Measurements from ENCODE around the gene IRX4.

The IRX4 gene

DNA sequence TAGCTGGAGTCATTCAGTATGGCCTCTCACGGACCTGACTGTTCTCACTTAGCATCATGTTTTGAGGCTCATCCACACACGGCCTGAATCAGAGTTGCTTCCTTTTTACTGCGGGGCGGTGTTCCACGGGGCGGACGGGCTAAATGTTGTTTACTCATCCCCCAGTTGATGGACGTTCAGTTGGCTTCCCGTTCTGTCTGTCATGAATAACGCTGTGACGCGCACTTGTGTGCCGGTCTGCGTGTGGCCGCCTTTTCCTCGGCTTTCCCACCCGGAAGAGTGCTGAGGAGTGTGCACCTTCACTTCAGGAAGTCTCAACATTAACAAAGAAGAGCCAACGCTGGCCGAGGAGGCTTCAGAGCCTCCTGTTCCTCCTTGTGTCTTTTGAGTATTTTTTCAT is 39.0 kb upstream of the IRX4 start:
- Histone ChIP-seq H3K27me3 (replicated peaks) (no peaks in the 10 kb centered on the region), H3K36me3 (replicated peaks) (no peaks in the 10 kb centered on the region), H3K27ac (no peak overlapping the region), H3K4me3 (ENCODE audit: low read depth, low read length) (no peak overlapping the region)
- TF ChIP-seq, protein P1, sequence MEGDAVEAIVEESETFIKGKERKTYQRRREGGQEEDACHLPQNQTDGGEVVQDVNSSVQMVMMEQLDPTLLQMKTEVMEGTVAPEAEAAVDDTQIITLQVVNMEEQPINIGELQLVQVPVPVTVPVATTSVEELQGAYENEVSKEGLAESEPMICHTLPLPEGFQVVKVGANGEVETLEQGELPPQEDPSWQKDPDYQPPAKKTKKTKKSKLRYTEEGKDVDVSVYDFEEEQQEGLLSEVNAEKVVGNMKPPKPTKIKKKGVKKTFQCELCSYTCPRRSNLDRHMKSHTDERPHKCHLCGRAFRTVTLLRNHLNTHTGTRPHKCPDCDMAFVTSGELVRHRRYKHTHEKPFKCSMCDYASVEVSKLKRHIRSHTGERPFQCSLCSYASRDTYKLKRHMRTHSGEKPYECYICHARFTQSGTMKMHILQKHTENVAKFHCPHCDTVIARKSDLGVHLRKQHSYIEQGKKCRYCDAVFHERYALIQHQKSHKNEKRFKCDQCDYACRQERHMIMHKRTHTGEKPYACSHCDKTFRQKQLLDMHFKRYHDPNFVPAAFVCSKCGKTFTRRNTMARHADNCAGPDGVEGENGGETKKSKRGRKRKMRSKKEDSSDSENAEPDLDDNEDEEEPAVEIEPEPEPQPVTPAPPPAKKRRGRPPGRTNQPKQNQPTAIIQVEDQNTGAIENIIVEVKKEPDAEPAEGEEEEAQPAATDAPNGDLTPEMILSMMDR (IDR thresholded peaks at IDR 0.05; ENCODE audit: low read depth, low read length, missing control alignments): no peak
- no peak for DNase-seq
- in situ Hi-C loops (cut with HindIII; ENCODE audit: low pct_ligation_motif_present, low sequenced_read_pairs): no loop called here

DNA sequence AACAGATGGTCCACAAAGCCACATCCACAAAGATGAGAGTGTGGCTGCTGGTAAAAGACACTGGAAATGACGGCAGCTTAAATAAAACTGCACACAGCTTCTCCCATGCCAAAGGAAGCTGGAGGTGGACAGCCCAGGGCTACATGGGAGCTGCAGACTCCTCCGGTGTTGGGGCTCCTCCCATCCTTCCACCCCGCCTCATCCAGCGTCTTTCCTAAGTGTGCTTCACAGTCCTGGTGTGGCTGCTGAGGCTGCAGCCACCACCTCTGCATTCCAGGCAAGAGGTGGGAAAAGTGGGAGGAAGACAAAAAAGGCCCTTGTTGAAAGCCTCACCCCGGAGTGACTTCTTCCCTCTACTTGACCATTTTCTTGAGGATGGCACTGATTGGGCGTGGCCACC is 37.0 kb upstream of the IRX4 start:
- H3K27me3 ChIP-seq (replicated peaks): no peaks in the 10 kb centered on the region
- DNase-seq: no peak
- H3K4me3 ChIP-seq (ENCODE audit: low read depth, low read length): no peak overlapping the region
- TF ChIP-seq, protein P1 (IDR thresholded peaks at IDR 0.05; ENCODE audit: low read depth, low read length, missing control alignments): no peak
- no peak overlapping the region for H3K27ac ChIP-seq
- in situ Hi-C loops (cut with HindIII; ENCODE audit: low pct_ligation_motif_present, low sequenced_read_pairs): no loop called here
- no peaks in the 10 kb centered on the region for H3K36me3 ChIP-seq (replicated peaks)

DNA sequence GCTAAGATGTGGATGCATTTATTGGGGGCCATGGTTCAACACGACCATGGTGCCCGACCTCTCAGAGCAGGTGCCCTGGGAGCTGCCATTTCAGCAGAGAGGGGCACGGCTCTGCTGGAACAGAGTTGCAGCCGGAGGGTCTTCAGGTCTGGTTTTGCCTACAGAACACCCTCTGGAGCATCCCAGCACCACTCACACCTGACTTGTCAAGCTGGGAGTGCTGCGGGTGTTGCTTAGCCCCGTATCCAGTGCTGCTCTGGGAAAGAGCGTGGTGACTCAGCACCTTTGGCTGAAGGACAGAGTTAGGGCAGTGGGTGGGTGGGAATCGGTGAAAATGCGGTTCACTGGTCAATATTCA is 36.5 kb upstream of the IRX4 start:
- Histone ChIP-seq H3K36me3 (replicated peaks) (no peaks in the 10 kb centered on the region), H3K4me3 (ENCODE audit: low read depth, low read length) (no peak overlapping the region), H3K27me3 (replicated peaks) (no peaks in the 10 kb centered on the region), H3K27ac (no peak overlapping the region)
- no peak for DNase-seq
- TF ChIP-seq, protein P1 (IDR thresholded peaks at IDR 0.05; ENCODE audit: low read depth, low read length, missing control alignments): no peak
- in situ Hi-C loops (cut with HindIII; ENCODE audit: low pct_ligation_motif_present, low sequenced_read_pairs): no loop called here

DNA sequence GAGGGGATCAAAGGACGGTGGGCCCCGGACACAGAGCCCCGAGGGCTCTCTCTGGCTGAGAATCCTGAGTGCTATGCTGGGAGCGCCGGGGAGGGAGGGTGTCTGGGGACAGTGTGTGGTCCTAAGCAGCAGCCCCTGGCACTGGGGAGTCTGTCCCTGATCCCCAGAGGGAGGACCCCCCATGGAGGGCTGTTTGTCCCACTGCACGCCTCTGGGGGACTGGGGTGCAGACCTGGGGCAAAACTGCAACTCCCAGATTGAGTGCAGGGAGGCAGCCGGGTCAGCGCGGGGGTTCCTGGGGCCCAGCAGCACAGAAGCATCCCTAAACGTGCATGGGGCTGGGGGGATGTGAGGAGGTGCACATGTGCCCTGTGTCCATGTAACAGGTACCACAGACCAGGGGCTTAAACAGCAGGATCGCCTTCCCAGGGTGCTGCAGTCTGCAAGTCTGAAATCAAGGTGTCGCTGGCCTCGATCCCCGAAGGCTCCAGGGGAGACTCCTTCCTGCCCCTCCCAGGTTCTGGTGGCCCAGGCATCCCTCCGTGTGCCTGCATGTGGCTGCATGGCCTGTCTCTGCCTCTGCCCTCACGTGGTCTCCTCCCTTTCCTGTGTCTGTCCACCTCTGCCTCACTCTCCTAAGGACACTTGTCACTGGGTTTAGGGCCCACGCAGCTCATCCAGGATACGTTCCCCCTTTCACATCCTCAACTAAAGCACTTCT is 35.9 kb upstream of the IRX4 start:
- H3K36me3 ChIP-seq (replicated peaks): no peaks in the 10 kb centered on the region
- in situ Hi-C loops (cut with HindIII; ENCODE audit: low pct_ligation_motif_present, low sequenced_read_pairs): no loop called here
- H3K27ac ChIP-seq: no peak overlapping the region
- no peak overlapping the region for H3K4me3 ChIP-seq (ENCODE audit: low read depth, low read length)
- H3K27me3 ChIP-seq (replicated peaks): no peaks in the 10 kb centered on the region
- TF ChIP-seq, protein P1 (IDR thresholded peaks at IDR 0.05; ENCODE audit: low read depth, low read length, missing control alignments): no peak
- no peak for DNase-seq

DNA sequence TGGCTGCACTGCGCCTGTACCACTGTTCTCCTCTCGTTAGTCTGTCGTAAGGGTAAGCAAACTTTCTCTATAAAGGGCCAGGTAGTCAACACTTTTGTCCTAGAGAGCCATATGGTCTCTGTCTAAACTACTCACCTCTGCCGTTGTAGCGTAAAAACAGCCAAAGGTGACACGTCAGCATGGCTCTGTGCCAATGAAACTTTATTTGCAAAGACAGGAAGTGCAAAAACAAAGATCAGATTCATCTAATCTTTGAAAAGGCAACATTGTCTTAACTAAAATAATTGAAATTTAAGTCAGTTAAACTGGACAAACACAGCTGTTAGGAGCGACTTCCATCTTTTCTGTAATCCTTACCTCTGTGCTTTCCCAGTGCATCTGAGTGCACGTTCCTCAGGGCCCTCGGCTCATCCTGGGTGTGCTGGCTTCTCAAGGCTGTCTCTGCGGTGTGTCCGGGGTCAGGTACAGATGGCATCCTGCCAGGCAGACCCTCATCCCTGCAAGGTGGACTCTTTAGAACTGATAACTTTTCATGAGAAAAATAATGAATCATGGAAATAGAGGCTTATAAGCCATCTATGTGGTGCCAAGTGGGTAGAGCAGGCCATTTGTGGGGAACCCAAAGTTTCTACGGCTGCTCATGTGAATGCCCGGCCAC is 35.2 kb upstream of the IRX4 start:
- in situ Hi-C loops (cut with HindIII; ENCODE audit: low pct_ligation_motif_present, low sequenced_read_pairs): no loop called here

More for the DNA sequence above, 35.2 kb upstream of the IRX4 start:
- Histone ChIP-seq H3K27me3 (replicated peaks) (no peaks in the 10 kb centered on the region), H3K27ac (no peak overlapping the region), H3K36me3 (replicated peaks) (no peaks in the 10 kb centered on the region), H3K4me3 (ENCODE audit: low read depth, low read length) (no peak overlapping the region)
- no peak for DNase-seq
- TF ChIP-seq, protein P1 (IDR thresholded peaks at IDR 0.05; ENCODE audit: low read depth, low read length, missing control alignments): no peak
